Peyer's patch (tissue), 4 donors: ENCODE results near the gene LY6G6F. TPM values are rescaled to one million over a fixed set of nuclear protein-coding genes. Genes with fewer than 3 reads are reported as not detected.
A peak's percentile ranks its signal among the peaks of the same experiment; 100 is the strongest.

Experiments
- DNase-seq, 3 donors: peaks; one replicate each; pipeline ENCODE4 v3.0.0-alpha.2; 2017 to 2019
- H3K27ac ChIP-seq, 4 donors: fragments of 200-600 bp; sonication (generic); one replicate each; pipeline ENCODE4 v1.5.1; 2016 to 2019
- H3K27me3 ChIP-seq, 2 donors: fragments of 200-600 bp; sonication (generic); one replicate each; pipeline ENCODE4 v1.5.1; 2019
- H3K36me3 ChIP-seq, 3 donors: fragments of 200-600 bp; sonication (generic); one replicate each; pipeline ENCODE4 v1.5.1; 2016 to 2019
- H3K4me1 ChIP-seq, 4 donors: fragments of 200-600 bp; sonication (generic); one replicate each; pipeline ENCODE4 v1.5.1; 2016 to 2019
- H3K4me3 ChIP-seq, 4 donors: fragments of 200-600 bp; sonication (generic); 1 replicate in 3 of 4; 2 replicates in 1 of 4; pipeline ENCODE4 v1.5.1; 2016 to 2019; ENCODE audit warnings: mild to moderate bottlenecking in 1 of 4
- H3K9me3 ChIP-seq, 4 donors: fragments of 200-600 bp; sonication (generic); one replicate each; pipeline ENCODE4 v1.5.1; 2016 to 2019; ENCODE audit warnings: mild to moderate bottlenecking in 1 of 4
- CTCF ChIP-seq, 6 experiments: fragments of 450-650 bp in 4 of 6; fragments of 200-600 bp in 2 of 6; sonication (generic) in 1 of 6; IDR thresholded peaks; one replicate each; pipeline ENCODE4 v1.5.1; 2017 to 2019; ENCODE audit warnings: antibody characterized with exemption in 6 of 6, mild to moderate bottlenecking in 3 of 6, moderate library complexity in 1 of 6
- POLR2A ChIP-seq, 2 donors: fragments of 450-650 bp; IDR thresholded peaks; one replicate each; pipeline ENCODE4 v1.5.1; 2017; ENCODE audit warnings: antibody characterized with exemption in 2 of 2, mild to moderate bottlenecking in 2 of 2, moderate library complexity in 2 of 2
- total RNA-seq, 4 donors: library from RNA; depleted of rRNA; stranded (reverse); fragments of >200 nt; gene quantifications; one replicate each; pipeline ENCODE4 v1.1.0, GENCODE V29; 2016

LY6G6F gene
- total RNA-seq, 4 donors from 2014 or later = not detected

GRCh38 chr6:31727034-31727716 lies 20.5 kb downstream of the LY6G6F start:
- no peak overlapping the region for H3K4me3 ChIP-seq
- H3K27ac ChIP-seq = peak overlapping the region; percentile 24 to 95 (median 91)
- H3K4me1 ChIP-seq = peaks cover 0 to 40% (median 13%) of the 10 kb centered on the region in 4 donors
- H3K27me3 ChIP-seq = no peaks in the 10 kb centered on the region
- no peaks in the 10 kb centered on the region for H3K9me3 ChIP-seq
- DNase-seq = peak in 2 of 3 donors; percentile 65 to 77
- peaks cover 0 to 33% (median 0%) of the 10 kb centered on the region in 3 donors for H3K36me3 ChIP-seq
- no peak for TF ChIP-seq POLR2A (IDR thresholded peaks at IDR 0.05)
- TF ChIP-seq CTCF (IDR thresholded peaks at IDR 0.05) = no peak

- no peak for DNase-seq
- Histone ChIP-seq H3K27me3 (no peaks in the 10 kb centered on the region), H3K9me3 (no peaks in the 10 kb centered on the region), H3K4me3 (peak overlapping the region in 3 of 4 donors; percentile 66 to 86 (median 68)), H3K27ac (peak overlapping the region; percentile 24 to 95 (median 91)), H3K36me3 (peaks cover 0 to 41% (median 0%) of the 10 kb centered on the region in 3 donors), H3K4me1 (peaks cover 0 to 43% (median 13%) of the 10 kb centered on the region in 4 donors)
- TF ChIP-seq CTCF (IDR thresholded peaks at IDR 0.05) (no peak), POLR2A (IDR thresholded peaks at IDR 0.05) (no peak)
Measured at GRCh38 chr6:31727717-31728671, 21.3 kb downstream of the LY6G6F start.

GRCh38 chr6:31728767-31729514 lies 22.3 kb downstream of the LY6G6F start, which contains the start of gene DDAH2:
TSS of gene DDAH2 (minus strand) at chr6:31729299. CDS start at chr6:31729161, 138 bp downstream.
- Histone ChIP-seq H3K9me3 (no peaks in the 10 kb centered on the region), H3K4me1 (peaks cover 0 to 52% (median 13%) of the 10 kb centered on the region in 4 donors), H3K4me3 (peak within 1 kb of the TSS; percentile 66 to 86 (median 71)), H3K27me3 (no peaks in the 10 kb centered on the region), H3K27ac (peak within 1 kb of the TSS; percentile 89 to 96 (median 94)), H3K36me3 (peaks cover 0 to 51% (median 0%) of the 10 kb centered on the region in 3 donors)
- no peak for DNase-seq
- TF ChIP-seq POLR2A (IDR thresholded peaks at IDR 0.05) (no peak), CTCF (IDR thresholded peaks at IDR 0.05) (peak in 3 of 6 experiments; percentile 74 to 76 (median 75))

DNA sequence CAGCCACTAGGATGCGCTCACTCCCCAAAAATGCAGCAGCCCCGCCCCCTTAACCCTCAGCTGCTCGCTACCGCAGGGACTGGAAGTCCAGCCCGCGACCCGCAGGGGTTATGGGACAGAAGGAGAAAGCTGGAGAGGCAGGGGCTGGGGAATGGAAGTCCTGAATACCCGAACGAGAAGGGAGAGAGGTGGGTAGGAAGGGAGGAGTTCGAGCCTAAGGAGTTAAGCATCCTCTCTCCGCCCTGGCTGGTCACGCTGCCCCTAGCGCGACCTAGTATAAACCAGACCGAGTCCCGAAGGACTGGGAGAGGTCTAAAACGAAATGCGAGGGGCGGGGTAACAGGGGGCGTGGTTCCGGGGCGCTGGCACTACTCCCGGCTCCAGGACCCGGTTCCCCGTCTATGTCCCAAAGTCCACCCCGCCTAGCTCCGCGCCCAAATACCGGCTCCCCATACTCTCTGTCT lies 22.9 kb downstream of the LY6G6F start:
- Histone ChIP-seq H3K4me1 (peaks cover 3 to 58% (median 18%) of the 10 kb centered on the region in 4 donors), H3K36me3 (peaks cover 0 to 54% (median 0%) of the 10 kb centered on the region in 3 donors), H3K4me3 (peak overlapping the region; percentile 66 to 86 (median 71)), H3K27me3 (no peaks in the 10 kb centered on the region), H3K9me3 (no peaks in the 10 kb centered on the region), H3K27ac (peak overlapping the region; percentile 89 to 96 (median 94))
- peak; percentile 87 to 96 (median 95) for DNase-seq
- TF ChIP-seq CTCF (IDR thresholded peaks at IDR 0.05) (peak in 3 of 6 experiments; percentile 59 to 84 (median 72)), POLR2A (IDR thresholded peaks at IDR 0.05) (peak; percentile 30 to 74)
